GM19099 (cell line): ENCODE measurements around the gene HSPG2.

Experiments used
- POLR2A ChIP-seq: IDR thresholded peaks from 3 replicates; pipeline ENCODE4 v1.6.1; 2011; ENCODE audit warnings: low read depth; ENCODE audit not compliant: insufficient read length; ENCODE audit errors: extremely low read depth

The HSPG2 gene

GRCh38 chr1:21878009-21878773 is 58.9 kb downstream of the HSPG2 start:
- no peak for TF ChIP-seq POLR2A

GRCh38 chr1:21876267-21876666 is 60.8 kb downstream of the HSPG2 start:
- no peak for TF ChIP-seq POLR2A

- TF ChIP-seq POLR2A = no peak
Observed at GRCh38 chr1:21875621-21876063, 61.5 kb downstream of the HSPG2 start.

- no peak for TF ChIP-seq POLR2A
Observed at GRCh38 chr1:21874778-21875547, 62.1 kb downstream of the HSPG2 start.

GRCh38 chr1:21874328-21874727 is 62.8 kb downstream of the HSPG2 start:
- TF ChIP-seq POLR2A = no peak

GRCh38 chr1:21873761-21874160 is 63.3 kb downstream of the HSPG2 start:
- no peak for TF ChIP-seq POLR2A

GRCh38 chr1:21873174-21873573 is 63.9 kb downstream of the HSPG2 start:
- TF ChIP-seq POLR2A = no peak

- TF ChIP-seq POLR2A = no peak
Observed at GRCh38 chr1:21872445-21873079, 64.5 kb downstream of the HSPG2 start.

GRCh38 chr1:21871943-21872342 is 65.2 kb downstream of the HSPG2 start:
- TF ChIP-seq POLR2A = no peak

- TF ChIP-seq POLR2A = no peak
Observed at GRCh38 chr1:21870611-21871010, 66.5 kb downstream of the HSPG2 start.

- TF ChIP-seq POLR2A = no peak
Observed at GRCh38 chr1:21869620-21870121, 67.4 kb downstream of the HSPG2 start.

- TF ChIP-seq POLR2A = no peak
Observed at GRCh38 chr1:21868941-21869454, 68.1 kb downstream of the HSPG2 start.

GRCh38 chr1:21868482-21868881 is 68.6 kb downstream of the HSPG2 start:
- no peak for TF ChIP-seq POLR2A

GRCh38 chr1:21867451-21867996 is 69.6 kb downstream of the HSPG2 start:
- no peak for TF ChIP-seq POLR2A

- TF ChIP-seq POLR2A = no peak
Observed at GRCh38 chr1:21866707-21867043, 70.4 kb downstream of the HSPG2 start.
